WI38 (cell line): ENCODE results near the gene SUPT4H1.
"Not testable (repeated sequence)": the region's sequence is repeated elsewhere in the genome, so short reads cannot be mapped to it uniquely, and the experiment has no call there.

Source experiments
- H3K4me3 ChIP-seq: 2 replicates; pipeline ENCODE4 v1.5.1; 2011; ENCODE audit warnings: low read depth, mild to moderate bottlenecking, control low read depth, low read length
- TF ChIP-seq, protein P1 (sequence below): IDR thresholded peaks from 2 replicates; pipeline ENCODE4 v1.5.1; 2012; ENCODE audit warnings: low read depth, mild to moderate bottlenecking, control low read depth, low read length

The SUPT4H1 gene

DNA sequence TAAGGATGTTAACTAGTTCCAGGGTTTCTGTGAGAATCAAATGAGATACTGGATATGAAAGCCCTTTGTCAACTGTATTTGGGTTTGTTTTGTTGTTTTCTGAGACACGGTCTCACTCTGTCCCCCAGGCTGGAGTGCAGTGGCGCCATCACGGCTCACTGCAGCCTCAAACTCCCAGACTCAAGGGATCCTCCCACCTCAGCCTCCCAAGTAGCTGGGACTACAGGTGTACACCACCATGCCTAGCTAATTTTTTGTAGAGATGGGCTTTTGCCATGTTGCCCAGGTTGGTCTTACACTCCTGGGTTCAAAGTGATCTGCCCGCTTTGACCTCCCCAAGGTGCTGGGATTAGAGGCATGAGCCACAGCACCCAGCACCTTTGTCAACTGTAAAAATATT lies 8.9 kb downstream of the SUPT4H1 start:
- TF ChIP-seq, protein P1, sequence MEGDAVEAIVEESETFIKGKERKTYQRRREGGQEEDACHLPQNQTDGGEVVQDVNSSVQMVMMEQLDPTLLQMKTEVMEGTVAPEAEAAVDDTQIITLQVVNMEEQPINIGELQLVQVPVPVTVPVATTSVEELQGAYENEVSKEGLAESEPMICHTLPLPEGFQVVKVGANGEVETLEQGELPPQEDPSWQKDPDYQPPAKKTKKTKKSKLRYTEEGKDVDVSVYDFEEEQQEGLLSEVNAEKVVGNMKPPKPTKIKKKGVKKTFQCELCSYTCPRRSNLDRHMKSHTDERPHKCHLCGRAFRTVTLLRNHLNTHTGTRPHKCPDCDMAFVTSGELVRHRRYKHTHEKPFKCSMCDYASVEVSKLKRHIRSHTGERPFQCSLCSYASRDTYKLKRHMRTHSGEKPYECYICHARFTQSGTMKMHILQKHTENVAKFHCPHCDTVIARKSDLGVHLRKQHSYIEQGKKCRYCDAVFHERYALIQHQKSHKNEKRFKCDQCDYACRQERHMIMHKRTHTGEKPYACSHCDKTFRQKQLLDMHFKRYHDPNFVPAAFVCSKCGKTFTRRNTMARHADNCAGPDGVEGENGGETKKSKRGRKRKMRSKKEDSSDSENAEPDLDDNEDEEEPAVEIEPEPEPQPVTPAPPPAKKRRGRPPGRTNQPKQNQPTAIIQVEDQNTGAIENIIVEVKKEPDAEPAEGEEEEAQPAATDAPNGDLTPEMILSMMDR: no peak
- H3K4me3 ChIP-seq: no peak overlapping the region

DNA sequence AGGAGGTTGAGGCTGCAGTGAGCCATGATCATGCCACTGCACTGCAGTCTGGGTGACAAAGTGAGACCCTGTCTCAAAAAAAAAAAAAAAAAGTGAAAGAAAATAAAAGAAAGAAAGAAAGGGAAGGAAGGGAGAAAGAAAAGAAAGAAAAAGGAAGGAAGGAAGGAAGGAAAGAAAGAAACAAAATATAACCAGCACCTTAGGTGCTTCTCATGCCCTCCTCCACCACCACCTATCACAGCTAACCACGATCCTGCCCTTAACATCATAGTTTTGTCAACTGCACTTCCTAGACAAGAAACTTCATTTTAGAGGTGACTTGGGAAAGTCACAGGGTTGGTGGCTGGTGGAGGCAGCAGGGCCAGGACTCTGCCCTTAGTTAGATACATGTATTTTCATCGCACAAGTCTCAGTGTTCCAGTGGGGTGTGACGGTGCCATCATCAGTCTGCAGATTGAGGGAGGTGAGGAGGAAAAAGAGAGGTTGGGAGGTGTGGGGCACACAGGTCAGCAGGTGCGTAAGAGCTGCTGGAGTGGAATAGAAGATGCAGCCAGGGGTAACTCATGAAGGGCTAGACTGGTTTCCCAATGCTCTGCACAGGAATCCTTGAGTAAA lies 10.0 kb downstream of the SUPT4H1 start:
- no peak overlapping the region for H3K4me3 ChIP-seq
- TF ChIP-seq, protein P1: no peak

DNA sequence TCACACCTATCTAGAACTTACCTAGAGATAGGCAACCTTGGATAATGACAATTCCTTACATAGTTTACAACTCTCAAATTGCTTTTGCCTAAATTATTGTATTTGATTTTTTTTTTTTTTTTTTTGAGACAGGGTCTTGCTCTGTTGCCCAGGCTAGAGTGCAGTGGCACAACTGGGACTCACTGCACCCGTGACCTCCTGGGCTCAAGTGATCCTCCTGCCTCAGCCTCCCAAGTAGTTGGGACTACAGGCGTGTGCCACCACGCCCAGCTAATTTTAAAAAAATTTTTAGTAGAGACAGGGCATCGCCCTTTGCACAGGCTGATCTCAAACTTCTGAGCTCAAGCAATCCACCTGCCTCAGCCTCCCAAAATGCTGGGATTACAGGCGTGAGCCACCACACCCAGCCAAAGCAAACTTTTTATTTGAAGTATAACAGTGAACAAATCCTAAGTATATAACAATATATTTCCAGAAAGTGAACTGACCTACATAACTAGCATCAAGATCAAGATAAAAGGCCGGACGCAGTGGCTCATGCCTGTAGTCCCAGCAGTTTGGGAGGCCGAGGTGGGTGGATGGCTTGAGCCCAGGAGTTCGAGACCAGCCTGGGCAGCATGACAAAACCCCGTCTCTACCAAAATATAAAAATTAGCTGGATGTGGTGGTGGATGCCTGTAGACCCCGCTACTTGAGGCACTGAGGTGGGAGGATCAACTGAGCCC lies 10.7 kb downstream of the SUPT4H1 start:
- H3K4me3 ChIP-seq: not testable (repeated sequence)

DNA sequence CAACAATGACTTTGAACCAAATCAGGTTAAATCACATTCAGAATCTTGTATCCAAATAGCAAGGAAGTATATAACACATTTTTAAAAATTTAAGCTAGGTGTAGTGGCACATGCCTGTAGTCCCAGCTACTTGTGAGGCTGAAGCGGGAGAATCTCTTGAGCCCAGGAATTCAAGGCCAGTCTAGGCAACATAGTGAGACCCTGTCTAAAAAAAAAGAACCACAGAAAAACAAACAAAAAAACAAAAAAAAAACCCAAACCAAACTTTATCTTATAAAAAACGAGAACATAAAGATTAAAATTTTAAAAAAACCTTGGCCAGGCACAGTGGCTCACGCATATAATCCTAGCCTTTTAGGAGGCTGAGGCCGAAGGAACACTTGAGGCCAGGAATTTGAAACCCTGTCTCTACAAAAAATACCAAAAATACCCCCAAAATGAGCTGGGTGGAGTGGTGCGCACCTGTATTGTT lies 11.6 kb downstream of the SUPT4H1 start:
- no peak overlapping the region for H3K4me3 ChIP-seq
- TF ChIP-seq, protein P1: no peak

DNA sequence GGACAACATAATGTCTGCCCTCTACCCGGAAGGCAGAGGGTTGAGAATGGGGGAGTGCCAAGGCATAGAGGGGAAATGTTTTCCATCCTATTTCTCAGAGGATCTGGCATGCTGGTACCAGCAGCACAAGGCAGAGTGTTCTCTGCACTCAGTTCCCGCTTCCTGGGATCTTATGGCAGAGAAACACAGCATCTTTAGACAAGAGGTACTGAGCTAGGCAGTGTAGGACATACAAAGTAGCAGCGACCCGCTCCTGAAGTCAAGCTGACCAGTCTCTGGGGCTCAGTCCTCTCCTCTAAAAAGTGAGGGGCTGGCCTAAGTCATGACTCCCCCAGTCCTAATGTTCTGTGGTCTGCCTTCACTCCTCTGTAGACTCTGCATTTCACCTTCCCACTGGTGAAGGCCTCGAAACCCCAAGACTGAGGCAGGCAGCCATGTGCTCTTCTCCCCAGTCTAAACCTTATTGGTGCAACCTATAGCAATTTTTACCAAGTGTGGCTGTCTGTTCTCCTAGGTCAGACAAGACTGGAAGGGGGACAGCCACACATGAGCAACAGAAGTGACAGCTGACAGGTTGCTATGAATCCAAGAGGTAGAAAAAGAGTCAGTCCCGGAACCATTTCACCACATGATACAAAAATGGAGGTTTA lies 12.1 kb downstream of the SUPT4H1 start:
- H3K4me3 ChIP-seq: peak overlapping the region; percentile 59
- TF ChIP-seq, protein P1: no peak

DNA sequence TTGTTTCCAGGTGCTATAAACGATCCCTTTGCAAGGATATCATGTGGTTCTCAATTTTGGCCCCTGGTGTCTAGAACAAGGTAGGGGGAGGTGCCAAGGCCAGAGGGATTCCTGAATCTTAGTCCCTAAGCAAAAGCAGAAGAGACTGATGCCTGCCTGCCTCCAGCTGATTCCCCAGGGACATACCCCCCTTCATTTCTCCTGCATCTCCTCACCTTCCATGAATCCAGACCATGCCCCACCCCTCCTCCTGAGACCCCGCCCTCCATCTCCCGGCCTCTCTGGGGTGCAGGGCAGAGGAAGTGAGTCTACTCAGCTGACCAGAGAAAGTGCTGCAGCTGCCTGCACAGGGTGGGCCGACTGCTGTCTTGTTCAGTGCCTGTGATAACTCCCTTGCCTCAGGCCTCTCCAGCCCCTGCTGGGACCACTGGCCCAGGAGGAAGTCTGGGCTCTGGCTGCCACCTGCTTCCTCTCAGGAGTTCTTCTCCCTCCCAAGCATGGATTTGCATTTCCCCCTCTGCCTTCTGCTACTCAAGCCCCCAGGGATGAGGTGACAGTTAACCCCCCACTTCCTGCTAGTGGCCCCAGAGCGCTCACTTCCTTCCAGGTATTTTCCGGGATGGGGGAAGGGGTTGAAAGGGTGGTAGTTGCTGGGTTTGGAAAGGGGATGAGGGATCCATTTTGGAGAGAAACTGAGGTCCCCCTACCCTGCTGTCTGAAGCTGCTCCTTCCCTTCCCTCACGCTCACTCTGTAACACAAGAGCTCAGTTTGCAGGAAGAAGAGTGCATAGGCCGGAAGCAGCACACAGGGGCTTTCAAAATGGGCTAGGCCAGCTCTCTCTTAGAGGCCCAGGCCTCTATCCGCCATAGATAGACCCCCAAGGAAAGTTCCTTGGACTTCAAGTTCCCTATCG lies 12.9 kb downstream of the SUPT4H1 start:
- peak overlapping the region; percentile 59 for H3K4me3 ChIP-seq
- TF ChIP-seq, protein P1: no peak

DNA sequence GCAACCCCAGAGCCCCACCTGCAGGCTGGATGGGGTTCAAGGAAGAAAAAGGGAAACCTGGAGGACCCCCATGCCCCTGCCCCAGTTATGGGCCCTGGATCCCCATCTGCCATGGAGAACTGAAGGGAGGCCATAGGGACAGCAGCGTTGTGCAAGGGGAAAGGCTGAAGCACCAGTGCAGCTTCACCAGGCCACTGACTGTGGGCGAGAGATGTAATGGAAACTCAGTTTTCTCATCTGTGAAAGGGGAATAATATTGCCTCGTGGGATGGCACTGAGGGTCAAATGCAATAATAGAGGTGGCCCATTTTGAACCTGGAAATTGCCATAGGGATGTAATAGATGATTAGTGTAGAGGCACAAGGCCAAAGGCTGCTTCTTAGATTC lies 13.6 kb downstream of the SUPT4H1 start:
- H3K4me3 ChIP-seq: no peak overlapping the region
- TF ChIP-seq, protein P1: no peak
